ENCODE measurements around the gene PNMA8A.
A peak's percentile ranks its signal among the peaks of the same experiment; 100 is the strongest.
"Not testable (repeated sequence)": the region's sequence is repeated elsewhere in the genome, so short reads cannot be mapped to it uniquely, and the experiment has no call there.

The PNMA8A gene, protein sequence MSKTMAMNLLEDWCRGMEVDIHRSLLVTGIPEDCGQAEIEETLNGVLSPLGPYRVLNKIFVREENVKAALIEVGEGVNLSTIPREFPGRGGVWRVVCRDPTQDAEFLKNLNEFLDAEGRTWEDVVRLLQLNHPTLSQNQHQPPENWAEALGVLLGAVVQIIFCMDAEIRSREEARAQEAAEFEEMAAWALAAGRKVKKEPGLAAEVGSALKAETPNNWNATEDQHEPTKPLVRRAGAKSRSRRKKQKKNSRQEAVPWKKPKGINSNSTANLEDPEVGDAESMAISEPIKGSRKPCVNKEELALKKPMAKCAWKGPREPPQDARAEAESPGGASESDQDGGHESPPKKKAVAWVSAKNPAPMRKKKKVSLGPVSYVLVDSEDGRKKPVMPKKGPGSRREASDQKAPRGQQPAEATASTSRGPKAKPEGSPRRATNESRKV

DNA sequence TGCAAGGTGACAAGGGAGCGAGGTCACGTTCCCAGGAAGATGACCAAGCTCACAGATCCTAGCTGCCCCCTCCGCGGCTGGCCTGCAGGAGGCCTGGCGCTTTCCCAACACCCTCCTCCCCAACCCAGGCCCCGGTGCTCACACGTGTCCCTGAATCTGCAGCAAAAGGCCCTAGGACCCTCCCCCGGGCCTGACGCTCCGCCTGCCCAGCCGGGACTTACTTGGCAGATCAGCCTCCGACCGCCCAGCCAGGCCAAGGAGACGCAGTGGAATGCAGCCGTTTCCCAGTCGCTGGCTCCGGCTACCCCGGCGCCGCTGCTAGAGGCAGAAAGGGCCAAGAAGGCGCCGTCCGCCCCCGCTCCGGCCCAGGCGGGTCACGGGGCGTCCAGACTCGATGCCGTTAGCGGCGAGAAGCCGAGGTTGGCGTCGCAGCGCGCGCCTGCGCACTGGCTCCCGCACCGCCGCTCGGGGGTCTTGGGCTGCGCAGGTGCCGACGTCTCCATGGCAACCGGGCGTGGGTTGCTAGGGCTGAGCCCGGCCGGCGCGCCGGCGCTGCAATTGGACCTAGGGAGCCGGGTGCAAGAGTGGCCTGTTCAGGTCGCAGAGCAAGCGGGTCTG is at the start of gene PNMA8A:
Gene PNMA8A (minus strand): TSS at position 448 of the 618 bp plus-strand sequence. CDS start 528 bp downstream, outside the sequence.
- Mint-ChIP-seq H3K4me3 (peak within 1 kb of the TSS; percentile 38), H3K27me3 (peaks cover 66% of the 10 kb centered on the region), H3K36me3 (no peaks in the 10 kb centered on the region), H3K27ac (no peak within 1 kb of the TSS), H3K9me3 (no peaks in the 10 kb centered on the region), H3K4me1 (peaks cover 17% of the 10 kb centered on the region)
- ATAC-seq = peak; percentile 41

DNA sequence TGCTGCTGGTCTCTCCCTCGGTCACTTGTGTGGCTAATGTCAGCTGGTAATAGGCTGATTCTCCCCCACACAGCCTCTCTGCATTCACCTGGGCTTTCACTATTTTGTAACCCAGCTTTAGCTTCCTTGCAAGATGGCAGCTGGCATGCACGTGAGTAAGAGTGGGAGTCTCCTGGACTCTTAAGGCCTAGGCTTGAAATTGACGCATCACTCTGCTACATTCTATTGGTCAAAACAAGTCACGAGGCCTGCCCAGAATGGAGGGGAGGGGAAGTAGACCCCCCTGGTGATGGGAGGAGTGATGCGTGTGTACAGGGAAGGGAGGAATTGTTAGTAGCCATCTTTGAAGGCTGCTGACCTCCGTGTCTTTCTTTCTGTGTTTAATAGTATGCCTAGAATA is 49.3 kb upstream of the PNMA8A start:
- H3K9me3 Mint-ChIP-seq = no peaks in the 10 kb centered on the region
- H3K27me3 Mint-ChIP-seq = peaks cover 12% of the 10 kb centered on the region
- H3K36me3 Mint-ChIP-seq = no peaks in the 10 kb centered on the region
- H3K4me3 Mint-ChIP-seq = no peak overlapping the region
- no peak overlapping the region for H3K27ac Mint-ChIP-seq
- no peak for ATAC-seq
- H3K4me1 Mint-ChIP-seq = peaks cover 18% of the 10 kb centered on the region

DNA sequence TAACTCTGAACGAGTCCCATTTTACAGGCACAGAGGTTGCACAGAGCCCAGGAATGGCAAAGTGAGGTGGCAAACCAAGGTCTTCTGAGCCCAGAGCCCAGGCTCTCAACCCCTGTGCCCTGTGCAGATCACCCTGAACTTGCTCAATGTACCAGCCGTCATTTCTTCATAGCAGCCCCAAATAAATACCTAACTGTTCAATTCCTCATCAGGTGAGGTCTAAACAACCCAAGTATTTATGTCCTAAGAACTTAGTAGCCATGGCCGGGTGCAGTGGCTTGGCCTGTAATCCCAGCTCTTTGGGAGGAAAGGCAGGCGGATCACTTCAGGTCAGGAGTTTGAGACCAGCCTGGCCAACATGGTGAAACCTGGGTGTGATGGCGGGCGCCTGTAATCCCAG is 46.1 kb upstream of the PNMA8A start:
- H3K4me1 Mint-ChIP-seq = peaks cover 1% of the 10 kb centered on the region
- no peak for ATAC-seq
- H3K9me3 Mint-ChIP-seq = no peaks in the 10 kb centered on the region
- no peaks in the 10 kb centered on the region for H3K36me3 Mint-ChIP-seq
- H3K27ac Mint-ChIP-seq = no peak overlapping the region
- peaks cover 43% of the 10 kb centered on the region for H3K27me3 Mint-ChIP-seq
- H3K4me3 Mint-ChIP-seq = no peak overlapping the region

DNA sequence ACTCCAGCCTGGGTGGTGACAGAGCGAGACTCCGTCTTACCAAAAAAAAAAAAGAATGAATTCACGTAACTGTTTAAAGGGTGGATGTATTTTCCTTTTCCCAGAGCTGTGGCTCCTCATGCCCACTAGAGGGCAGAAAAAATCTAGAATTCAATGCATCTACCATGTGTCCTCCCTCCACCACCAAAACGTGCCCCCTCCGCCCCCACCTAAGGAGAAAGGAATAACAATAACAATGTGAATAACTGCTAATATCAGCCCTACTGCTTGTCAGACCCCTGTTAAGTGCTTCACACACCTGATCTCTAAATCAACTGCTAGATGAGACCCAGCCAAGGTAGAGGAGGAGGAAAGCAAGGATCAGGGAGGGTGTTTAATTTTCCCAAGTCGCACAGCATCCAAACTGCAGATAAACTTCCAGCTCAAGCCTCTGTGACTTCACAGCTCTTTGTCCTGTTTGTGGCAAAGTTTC is 44.6 kb upstream of the PNMA8A start:
- peaks cover 57% of the 10 kb centered on the region for H3K27me3 Mint-ChIP-seq
- H3K9me3 Mint-ChIP-seq = peaks cover 2% of the 10 kb centered on the region
- no peaks in the 10 kb centered on the region for H3K4me1 Mint-ChIP-seq
- no peak overlapping the region for H3K27ac Mint-ChIP-seq
- H3K36me3 Mint-ChIP-seq = no peaks in the 10 kb centered on the region
- peak; percentile 64 for ATAC-seq
- no peak overlapping the region for H3K4me3 Mint-ChIP-seq

DNA sequence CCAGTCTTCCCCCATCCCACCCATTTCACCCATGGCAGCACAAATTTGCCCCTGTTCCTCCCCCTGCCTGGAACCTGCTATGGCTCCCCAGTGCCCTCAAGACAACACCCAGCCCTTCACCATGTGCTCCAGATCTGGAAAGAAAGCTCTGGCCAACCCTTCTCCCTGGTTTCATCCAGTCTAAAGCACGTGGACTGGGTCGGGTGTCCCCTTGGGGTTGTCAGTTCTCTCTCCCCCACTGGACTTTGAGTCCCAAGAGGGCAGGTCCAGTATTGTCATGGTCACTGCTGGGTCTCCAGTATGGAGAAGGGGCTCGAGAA is 43.9 kb upstream of the PNMA8A start:
- Mint-ChIP-seq H3K27me3 (peaks cover 64% of the 10 kb centered on the region), H3K4me3 (no peak overlapping the region), H3K4me1 (no peaks in the 10 kb centered on the region), H3K27ac (no peak overlapping the region), H3K36me3 (no peaks in the 10 kb centered on the region), H3K9me3 (peaks cover 3% of the 10 kb centered on the region)
- no peak for ATAC-seq

DNA sequence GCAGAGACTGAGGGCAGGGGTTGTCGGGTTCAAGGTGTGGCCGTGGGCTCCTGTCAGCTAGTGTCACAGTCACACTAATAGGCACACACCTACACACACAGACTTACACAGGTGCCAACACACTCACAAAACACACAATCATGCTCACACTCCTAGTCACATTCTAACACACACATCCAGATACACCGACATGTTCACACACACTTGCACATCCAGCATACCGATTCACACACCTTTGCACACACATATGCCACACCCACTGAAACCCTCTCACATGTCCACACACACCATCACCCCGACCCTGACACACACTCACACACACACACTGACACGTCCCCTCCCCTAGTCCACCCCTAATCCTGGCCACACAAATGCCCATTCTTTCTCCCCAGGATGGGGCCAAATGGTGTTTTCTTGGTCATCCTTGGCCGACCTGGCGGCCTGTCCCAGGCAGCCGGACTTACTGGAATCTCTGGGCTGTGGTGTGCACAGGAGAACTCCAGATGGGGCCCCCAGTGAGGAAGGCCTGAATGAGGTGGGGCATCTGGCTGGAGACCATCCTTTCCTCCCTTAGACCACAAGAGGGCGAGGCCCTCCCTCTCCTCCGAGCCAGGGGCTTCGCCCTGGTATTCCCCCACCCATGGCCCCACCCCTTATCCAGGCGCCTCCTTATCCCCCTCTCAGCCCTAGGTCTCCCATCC is 43.4 kb upstream of the PNMA8A start:
- Mint-ChIP-seq H3K9me3 (peaks cover 3% of the 10 kb centered on the region), H3K4me3 (no peak overlapping the region), H3K27me3 (peaks cover 66% of the 10 kb centered on the region), H3K36me3 (no peaks in the 10 kb centered on the region), H3K27ac (no peak overlapping the region), H3K4me1 (no peaks in the 10 kb centered on the region)
- no peak for ATAC-seq

DNA sequence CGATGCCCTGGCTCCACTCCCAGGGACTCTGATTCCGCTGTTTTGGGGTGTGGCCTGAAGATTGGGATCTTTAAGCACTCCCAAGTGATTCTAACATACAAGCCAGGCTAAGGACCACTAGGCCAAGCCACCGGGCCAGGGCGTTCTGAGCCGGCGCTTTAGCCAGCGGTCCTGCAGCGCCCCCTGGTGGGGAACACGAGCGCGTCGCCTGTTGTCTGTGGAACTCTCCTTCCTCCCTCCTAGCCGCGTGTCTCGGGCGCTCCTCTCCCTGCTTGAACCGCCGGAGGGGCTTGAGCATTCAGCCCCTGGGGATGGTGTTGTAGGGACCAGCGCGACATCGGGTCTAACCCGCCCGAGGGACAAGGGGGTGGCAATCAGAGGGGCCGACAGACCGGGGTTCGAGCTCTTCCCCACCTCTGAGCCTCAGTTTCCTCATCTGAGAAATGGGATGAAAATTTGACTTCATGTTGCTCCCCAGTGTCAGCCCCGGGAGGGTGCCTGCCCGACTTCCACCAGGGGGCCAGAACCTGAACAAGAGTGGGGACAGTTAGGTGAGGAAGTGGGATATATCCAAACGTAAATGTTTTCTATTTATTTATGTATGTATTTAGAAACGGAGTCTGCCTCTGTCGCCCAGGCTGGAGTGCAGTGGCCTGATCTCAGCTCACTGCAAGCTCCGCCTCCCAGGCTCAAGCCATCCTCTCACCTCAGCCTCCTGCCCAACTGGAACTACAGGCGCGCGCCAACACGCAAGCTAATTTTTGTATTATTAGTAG is 42.3 kb upstream of the PNMA8A start:
- no peaks in the 10 kb centered on the region for H3K4me1 Mint-ChIP-seq
- H3K27me3 Mint-ChIP-seq = peaks cover 66% of the 10 kb centered on the region
- H3K27ac Mint-ChIP-seq = no peak overlapping the region
- peak; percentile 64 for ATAC-seq
- no peaks in the 10 kb centered on the region for H3K36me3 Mint-ChIP-seq
- H3K9me3 Mint-ChIP-seq = peaks cover 3% of the 10 kb centered on the region
- no peak overlapping the region for H3K4me3 Mint-ChIP-seq

DNA sequence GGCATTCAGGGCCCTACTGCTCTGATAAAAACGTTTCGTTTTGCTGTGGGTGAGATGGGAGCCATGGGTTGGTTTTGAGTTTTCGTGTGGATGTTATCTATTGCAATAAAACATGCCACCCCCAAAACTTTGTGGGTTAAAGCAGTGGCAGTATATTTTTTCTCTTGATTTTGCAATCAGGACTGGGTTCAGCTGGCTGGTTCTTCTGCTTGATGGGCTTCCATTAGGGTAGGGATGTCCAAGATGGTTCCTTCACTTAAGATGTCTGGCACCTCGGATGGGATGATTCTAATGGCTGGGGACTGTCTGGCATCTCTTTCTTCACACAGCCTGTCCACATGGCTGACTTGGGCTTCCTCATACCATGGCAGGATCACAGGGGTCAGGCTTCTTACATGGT is 39.9 kb upstream of the PNMA8A start:
- no peak overlapping the region for H3K4me3 Mint-ChIP-seq
- H3K4me1 Mint-ChIP-seq = no peaks in the 10 kb centered on the region
- H3K27ac Mint-ChIP-seq = no peak overlapping the region
- peaks cover 59% of the 10 kb centered on the region for H3K27me3 Mint-ChIP-seq
- H3K36me3 Mint-ChIP-seq = no peaks in the 10 kb centered on the region
- H3K9me3 Mint-ChIP-seq = peaks cover 3% of the 10 kb centered on the region
- no peak for ATAC-seq

DNA sequence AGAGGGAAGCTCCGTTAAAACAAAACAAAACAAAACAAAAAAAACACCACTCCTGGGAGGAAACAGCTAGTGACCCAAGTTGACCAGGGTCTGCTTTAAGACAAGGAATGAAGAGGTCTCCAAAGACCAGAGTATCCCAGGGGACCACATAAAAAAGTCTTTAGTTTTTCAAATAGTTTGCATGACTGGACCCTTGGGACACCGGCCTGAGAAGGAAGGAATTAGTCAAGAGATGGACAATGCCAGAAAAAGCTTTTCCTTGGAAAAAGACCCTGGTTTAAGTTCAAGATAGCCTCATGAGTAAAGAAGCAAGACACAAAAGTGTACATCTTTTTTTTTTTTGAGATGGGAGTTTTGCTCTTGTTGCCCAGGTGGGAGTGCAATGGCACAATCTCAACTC is 36.8 kb upstream of the PNMA8A start:
- Mint-ChIP-seq H3K9me3 (peaks cover 3% of the 10 kb centered on the region), H3K36me3 (no peaks in the 10 kb centered on the region), H3K27ac (no peak overlapping the region), H3K27me3 (peaks cover 45% of the 10 kb centered on the region), H3K4me1 (peaks cover 6% of the 10 kb centered on the region), H3K4me3 (no peak overlapping the region)
- ATAC-seq = no peak

DNA sequence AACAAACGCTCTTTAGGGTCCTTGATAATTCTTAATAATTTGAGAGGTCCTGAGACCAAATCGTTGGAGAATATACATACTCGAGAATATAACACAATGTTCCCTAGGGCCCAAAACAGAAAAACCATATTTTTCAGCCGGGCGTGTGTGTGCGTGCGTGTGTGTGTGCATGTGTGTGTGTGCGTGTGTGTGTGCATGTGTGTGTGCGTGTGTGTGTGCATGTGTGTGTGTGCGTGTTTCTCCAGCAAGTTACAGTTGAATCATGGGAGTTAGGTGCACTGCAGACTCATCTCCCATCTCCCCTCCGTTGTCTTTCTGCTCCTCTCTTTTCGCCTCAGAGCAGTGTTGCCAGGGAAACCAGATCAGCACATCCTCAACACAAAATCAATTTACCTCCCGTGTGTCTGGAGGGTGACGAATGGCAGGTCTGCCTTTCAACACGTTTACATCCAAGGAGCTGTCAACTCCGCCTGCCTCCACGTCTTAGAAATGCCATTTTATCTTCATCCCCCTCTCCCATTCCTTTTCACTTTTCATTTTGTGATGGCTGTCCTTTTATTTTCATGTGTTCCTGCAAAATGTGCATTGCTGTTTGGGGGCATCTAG is 32.6 kb upstream of the PNMA8A start:
- ATAC-seq = no peak
- H3K4me3 Mint-ChIP-seq = no peak overlapping the region
- H3K27ac Mint-ChIP-seq = no peak overlapping the region
- peaks cover 38% of the 10 kb centered on the region for H3K27me3 Mint-ChIP-seq
- no peaks in the 10 kb centered on the region for H3K9me3 Mint-ChIP-seq
- no peaks in the 10 kb centered on the region for H3K36me3 Mint-ChIP-seq
- H3K4me1 Mint-ChIP-seq = peaks cover 6% of the 10 kb centered on the region

DNA sequence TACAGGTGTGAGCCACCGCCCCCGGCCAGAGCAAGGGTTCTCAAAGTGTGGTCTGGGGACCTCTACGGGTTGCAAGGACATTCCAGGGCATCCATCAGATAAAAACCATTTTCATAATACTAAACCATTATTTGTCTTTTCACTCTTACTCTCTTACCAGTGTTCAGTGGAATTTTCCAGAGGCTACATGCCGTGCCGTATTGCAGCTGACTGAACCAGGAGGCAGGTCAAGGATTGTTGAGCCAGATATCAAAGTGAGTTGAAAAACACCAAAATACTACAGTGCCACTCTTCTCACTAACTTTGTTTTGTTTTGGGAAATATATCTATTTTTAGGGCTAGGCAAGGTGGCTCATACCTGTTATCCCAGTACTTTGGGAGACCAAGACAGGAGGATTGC is 31.5 kb upstream of the PNMA8A start:
- no peak for ATAC-seq
- Mint-ChIP-seq H3K9me3 (no peaks in the 10 kb centered on the region), H3K27ac (no peak overlapping the region), H3K36me3 (no peaks in the 10 kb centered on the region), H3K4me1 (peaks cover 6% of the 10 kb centered on the region), H3K4me3 (no peak overlapping the region), H3K27me3 (peaks cover 43% of the 10 kb centered on the region)

DNA sequence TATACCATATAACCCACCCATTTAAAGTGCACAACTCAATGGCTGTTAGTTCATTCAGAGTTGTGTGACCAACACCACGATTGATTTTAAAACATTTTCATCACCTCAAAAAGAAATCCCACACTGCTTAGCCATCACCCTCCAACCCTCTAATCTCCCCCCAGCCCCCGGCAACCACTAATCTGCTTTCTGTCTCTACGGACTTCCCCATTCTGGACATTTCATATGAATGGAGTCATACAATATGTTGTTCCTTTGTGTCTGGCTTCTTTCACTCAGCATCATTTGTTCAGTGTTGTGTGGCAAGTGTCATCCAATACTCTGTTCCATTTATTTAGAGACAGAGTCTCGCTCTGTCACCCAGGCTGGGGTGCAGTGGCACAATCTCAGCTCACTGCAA is 28.3 kb upstream of the PNMA8A start:
- Mint-ChIP-seq H3K36me3 (no peaks in the 10 kb centered on the region), H3K27me3 (peaks cover 43% of the 10 kb centered on the region)

DNA sequence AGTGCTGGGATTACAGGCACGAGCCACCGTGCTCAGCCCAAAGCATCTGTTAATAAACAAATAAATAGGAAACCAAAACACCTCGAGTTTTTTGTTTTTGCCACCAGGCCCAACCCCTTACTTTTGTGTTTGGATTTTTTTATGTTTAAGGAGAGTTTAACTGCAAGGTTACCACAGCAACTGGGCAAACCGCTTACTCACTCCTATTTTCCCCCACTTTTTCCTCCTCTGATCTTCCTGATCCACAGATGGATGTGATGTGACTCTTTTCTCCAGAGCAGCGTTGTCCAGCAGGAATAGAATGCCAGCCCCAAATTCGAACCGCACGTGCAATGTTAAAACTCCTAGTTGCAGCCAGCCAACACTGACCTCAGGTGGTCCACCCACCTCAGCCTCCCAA is 26.4 kb upstream of the PNMA8A start:
- Mint-ChIP-seq H3K27me3 (peaks cover 60% of the 10 kb centered on the region), H3K27ac (no peak overlapping the region), H3K4me3 (no peak overlapping the region), H3K9me3 (no peaks in the 10 kb centered on the region), H3K4me1 (peaks cover 23% of the 10 kb centered on the region), H3K36me3 (no peaks in the 10 kb centered on the region)
- ATAC-seq = no peak

More for the DNA sequence above, 28.3 kb upstream of the PNMA8A start:
- Mint-ChIP-seq H3K27ac (no peak overlapping the region), H3K4me1 (peaks cover 5% of the 10 kb centered on the region), H3K9me3 (no peaks in the 10 kb centered on the region), H3K4me3 (no peak overlapping the region)
- ATAC-seq = no peak

DNA sequence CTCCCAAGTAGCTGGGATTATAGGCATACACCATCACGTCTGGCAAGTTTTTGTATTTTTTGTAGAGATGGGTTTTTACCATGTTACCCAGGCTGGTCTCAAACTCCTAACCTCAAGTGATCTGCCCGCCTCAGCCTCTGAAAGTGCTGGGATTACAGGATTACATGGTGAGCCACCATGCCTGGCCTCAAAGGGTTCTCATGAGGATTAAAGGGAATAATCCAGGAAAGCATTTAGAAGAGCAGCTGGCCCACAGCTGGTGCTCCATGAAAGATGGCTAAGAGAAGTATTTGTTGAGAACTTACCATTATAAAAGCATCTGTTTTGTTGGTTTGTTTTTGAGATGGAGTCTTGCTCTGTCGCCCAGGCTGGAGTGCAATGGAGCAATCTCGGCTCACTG is 25.5 kb upstream of the PNMA8A start:
- peaks cover 26% of the 10 kb centered on the region for H3K4me1 Mint-ChIP-seq
- not testable (repeated sequence) for H3K36me3 Mint-ChIP-seq, ATAC-seq, H3K9me3 Mint-ChIP-seq, H3K4me3 Mint-ChIP-seq, H3K27ac Mint-ChIP-seq
- peaks cover 69% of the 10 kb centered on the region for H3K27me3 Mint-ChIP-seq

DNA sequence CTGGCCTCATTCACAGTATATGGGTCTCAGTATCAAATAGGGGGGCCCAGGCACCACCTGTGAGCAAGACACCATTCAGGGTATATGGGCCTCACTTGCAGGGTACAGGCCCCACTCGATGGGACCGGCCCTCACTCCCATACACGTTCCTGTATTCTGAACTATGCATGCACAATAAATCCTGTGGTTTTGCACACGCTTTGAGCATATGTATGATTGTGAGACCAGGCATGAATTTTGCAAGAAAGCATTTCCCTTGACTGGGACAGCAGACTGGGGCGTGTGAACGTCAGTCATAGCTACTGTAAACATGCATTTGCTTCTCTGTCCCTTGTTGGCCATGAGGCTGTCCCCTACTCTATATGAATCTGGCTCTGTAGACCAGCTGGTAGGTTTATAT is 24.9 kb upstream of the PNMA8A start:
- no peak for ATAC-seq
- H3K9me3 Mint-ChIP-seq = no peaks in the 10 kb centered on the region
- H3K36me3 Mint-ChIP-seq = no peaks in the 10 kb centered on the region
- H3K27me3 Mint-ChIP-seq = peaks cover 74% of the 10 kb centered on the region
- H3K4me3 Mint-ChIP-seq = no peak overlapping the region
- peaks cover 26% of the 10 kb centered on the region for H3K4me1 Mint-ChIP-seq
- H3K27ac Mint-ChIP-seq = no peak overlapping the region

All from stimulated activated memory B cell treated with anti-CD40 and anti-IgM and Interleukin-4, amounts not matched to agents 10 μg/mL and 1 μg/mL and 100 μg/mL, for 72 hours (primary cell).